NCI-H2171 treated with DMSO at 0.1 percent for 48 hours (cell line): ENCODE measurements around the gene UBE2H.
A peak's percentile ranks its signal among the peaks of the same experiment; 100 is the strongest.

ENCODE experiments used
- DNase-seq: peaks from one replicate; lab custom pipeline; 2025; lab: John Stamatoyannopoulos, UW

Gene UBE2H

GRCh38 chr7:129786825-129787563, 165.8 kb downstream of the UBE2H start:
- DNase-seq, result peak; percentile 28

- no peak for DNase-seq
Observed at GRCh38 chr7:129785685-129786514, 166.9 kb downstream of the UBE2H start.

- no peak for DNase-seq
Observed at GRCh38 chr7:129784783-129785684, 167.7 kb downstream of the UBE2H start.

- DNase-seq, result no peak
Observed at GRCh38 chr7:129784437-129784782, 168.3 kb downstream of the UBE2H start.

GRCh38 chr7:129783584-129783919, 169.2 kb downstream of the UBE2H start:
- no peak for DNase-seq

- DNase-seq, result no peak
Observed at GRCh38 chr7:129782818-129783583, 169.8 kb downstream of the UBE2H start.

- DNase-seq, result peak; percentile 43
Observed at GRCh38 chr7:129781928-129782817, 170.6 kb downstream of the UBE2H start.

- peak; percentile 69 for DNase-seq
Observed at GRCh38 chr7:129780974-129781927, 171.5 kb downstream of the UBE2H start.
